HG03045 (cell line): ENCODE results near the gene GREM1.

Source experiments
- ATAC-seq: cut with Tn5 transposase; IDR thresholded peaks from one replicate; pipeline ENCODE4 v1.9.1; 2021; ENCODE audit warnings: mild to moderate bottlenecking, moderate library complexity; ENCODE audit not compliant: unreplicated experiment

GREM1 gene

GRCh38 chr15:32730677-32731654 is 13.2 kb downstream of the GREM1 start:
- no peak for ATAC-seq

GRCh38 chr15:32732574-32733157 is 14.9 kb downstream of the GREM1 start:
- no peak for ATAC-seq

- no peak for ATAC-seq
These were observed 15.5 kb downstream of the GREM1 start for GRCh38 chr15:32733281-32733680.

- no peak for ATAC-seq
These were observed 18.3 kb downstream of the GREM1 start for GRCh38 chr15:32735989-32736700.

GRCh38 chr15:32736701-32737061 is 18.9 kb downstream of the GREM1 start:
- no peak for ATAC-seq

GRCh38 chr15:32737304-32737703 is 19.5 kb downstream of the GREM1 start:
- ATAC-seq: no peak

- ATAC-seq: no peak
These were observed 20.9 kb downstream of the GREM1 start for GRCh38 chr15:32738666-32739065.

- ATAC-seq: no peak
These were observed 21.8 kb downstream of the GREM1 start for GRCh38 chr15:32739522-32740063.

GRCh38 chr15:32743411-32744140 is 25.8 kb downstream of the GREM1 start:
- ATAC-seq: no peak

GRCh38 chr15:32746116-32746857 is 28.5 kb downstream of the GREM1 start:
- ATAC-seq: no peak

- no peak for ATAC-seq
These were observed 30.1 kb downstream of the GREM1 start for GRCh38 chr15:32747921-32748342.

- ATAC-seq: no peak
These were observed 33.2 kb downstream of the GREM1 start for GRCh38 chr15:32750979-32751378.

GRCh38 chr15:32757426-32757825 is 39.6 kb downstream of the GREM1 start:
- ATAC-seq: no peak

- no peak for ATAC-seq
These were observed 45.5 kb downstream of the GREM1 start for GRCh38 chr15:32763295-32763694.

GRCh38 chr15:32765236-32765635 is 47.4 kb downstream of the GREM1 start:
- ATAC-seq: no peak

GRCh38 chr15:32766101-32766500 is 48.3 kb downstream of the GREM1 start:
- no peak for ATAC-seq

GRCh38 chr15:32767236-32767635 is 49.4 kb downstream of the GREM1 start:
- ATAC-seq: no peak

GRCh38 chr15:32774022-32774421 is 56.2 kb downstream of the GREM1 start:
- no peak for ATAC-seq

- no peak for ATAC-seq
These were observed 57.3 kb downstream of the GREM1 start for GRCh38 chr15:32775103-32775502.
